WTC11 (cell line): ENCODE measurements around the gene RCAN2.

ENCODE experiments used
- CREB1 ChIP-seq: sonication (generic); formaldehyde crosslinking; IDR thresholded peaks from 2 replicates; pipeline ENCODE4 v1.8.0; 2023; ENCODE audit warnings: mild to moderate bottlenecking, missing genetic modification reagents
- CTCF ChIP-seq: fragments of 200-600 bp; IDR thresholded peaks from 2 replicates; pipeline ENCODE4 v1.8.0; 2022; ENCODE audit warnings: antibody characterized with exemption
- ELF4 ChIP-seq: sonication (generic); formaldehyde crosslinking; IDR thresholded peaks from 2 replicates; pipeline ENCODE4 v1.8.1; 2022; ENCODE audit warnings: low read depth, mild to moderate bottlenecking, moderate library complexity, missing genetic modification reagents
- ESRRA ChIP-seq: sonication (generic); formaldehyde crosslinking; IDR thresholded peaks from 2 replicates; pipeline ENCODE4 v1.8.1; 2022; ENCODE audit warnings: mild to moderate bottlenecking, missing genetic modification reagents, borderline replicate concordance
- KAT7 ChIP-seq: sonication (generic); formaldehyde crosslinking; IDR thresholded peaks from 2 replicates; pipeline ENCODE4 v1.8.1; 2023; ENCODE audit warnings: missing genetic modification reagents, mild to moderate bottlenecking, borderline replicate concordance
- NR2C2 ChIP-seq: sonication (generic); formaldehyde crosslinking; IDR thresholded peaks from 2 replicates; pipeline ENCODE4 v1.8.0; 2022; ENCODE audit warnings: mild to moderate bottlenecking, missing genetic modification reagents
- TEAD4 ChIP-seq: sonication (generic); formaldehyde crosslinking; IDR thresholded peaks from 2 replicates; pipeline ENCODE4 v1.8.0; 2022; ENCODE audit warnings: mild to moderate bottlenecking, missing genetic modification reagents
- TP53 ChIP-seq: sonication (generic); formaldehyde crosslinking; IDR thresholded peaks from 2 replicates; pipeline ENCODE4 v1.8.1; 2023; ENCODE audit warnings: mild to moderate bottlenecking, missing genetic modification reagents
- USF2 ChIP-seq: sonication (generic); formaldehyde crosslinking; IDR thresholded peaks from 2 replicates; pipeline ENCODE4 v1.8.1; 2023; ENCODE audit warnings: mild to moderate bottlenecking, missing genetic modification reagents, moderate library complexity
- ZBTB21 ChIP-seq: sonication (generic); formaldehyde crosslinking; IDR thresholded peaks from 2 replicates; pipeline ENCODE4 v1.8.1; 2023; ENCODE audit warnings: mild to moderate bottlenecking, missing genetic modification reagents, borderline replicate concordance
- ZBTB43 ChIP-seq: sonication (generic); formaldehyde crosslinking; IDR thresholded peaks from 2 replicates; pipeline ENCODE4 v1.8.1; 2023; ENCODE audit warnings: mild to moderate bottlenecking, missing genetic modification reagents
- ZNF416 ChIP-seq: fragments of 250-450 bp; sonication (Bioruptor Pico); IDR thresholded peaks from 2 replicates; pipeline ENCODE4 v1.9.0; 2021; ENCODE audit warnings: mild to moderate bottlenecking, inconsistent platforms
- ZNF671 ChIP-seq: fragments of 250-450 bp; sonication (Bioruptor Pico); IDR thresholded peaks from 2 replicates; pipeline ENCODE4 v1.8.0; 2021; ENCODE audit warnings: mild to moderate bottlenecking

GRCh38 chr6:46451343-46451742 is 39.9 kb downstream of the RCAN2 start:
- TF ChIP-seq KAT7 (CRISPR knock-in tag), result no peak
- no peak for TF ChIP-seq CTCF
- no peak for TF ChIP-seq ZNF671 (CRISPR knock-in tag)
- TF ChIP-seq ZBTB43 (CRISPR knock-in tag), result no peak
- TF ChIP-seq TP53 (CRISPR knock-in tag), result no peak
- TF ChIP-seq ESRRA (CRISPR knock-in tag), result no peak
- TF ChIP-seq TEAD4 (CRISPR knock-in tag), result no peak
- TF ChIP-seq ELF4, result no peak
- no peak for TF ChIP-seq USF2 (CRISPR knock-in tag)
- TF ChIP-seq ZBTB21 (CRISPR knock-in tag), result no peak
- TF ChIP-seq NR2C2 (CRISPR knock-in tag), result no peak
- no peak for TF ChIP-seq ZNF416 (CRISPR knock-in tag)
- TF ChIP-seq CREB1 (CRISPR knock-in tag), result no peak
